ENCODE measurements around the gene TTL.

The TTL gene

GRCh38 chr2:112472547-112473263 lies 9.3 kb upstream of the TTL start:
- TF ChIP-seq CTCF (IDR thresholded peaks at IDR 0.05; ENCODE audit: low read depth, low read length): no peak
- DNase-seq (ENCODE audit: extremely low read depth, low read depth): no peak

DNA sequence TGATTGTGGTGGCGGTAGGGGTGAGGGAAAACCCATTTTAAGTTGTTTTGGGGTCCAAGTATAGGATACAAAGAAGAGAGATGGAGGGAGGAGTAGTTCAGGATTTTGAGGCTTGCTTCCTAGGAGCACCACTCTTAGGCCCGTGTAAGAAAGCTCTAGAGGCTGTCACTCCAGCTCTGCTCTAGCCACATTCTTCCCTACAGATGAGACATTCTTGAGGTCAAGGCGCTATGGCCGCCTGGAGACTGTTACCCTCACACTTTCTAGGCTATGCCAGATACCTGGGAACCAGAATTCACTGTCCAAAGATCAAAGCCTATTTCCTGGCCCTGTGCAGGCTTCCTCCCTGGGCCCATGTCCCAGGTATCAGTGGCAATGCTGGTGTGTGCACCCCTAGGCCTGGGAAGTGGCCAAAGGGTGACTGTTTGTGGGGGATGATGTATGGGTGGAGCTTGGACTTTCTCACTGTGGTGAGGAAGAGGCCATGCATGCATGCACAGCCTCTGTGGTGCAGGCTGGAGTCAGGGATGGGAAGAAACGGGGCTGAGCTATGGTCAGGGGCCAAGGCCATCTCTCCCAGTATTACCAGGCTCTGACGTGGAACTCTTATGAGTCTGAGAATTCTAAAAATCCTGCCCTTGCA lies 7.0 kb upstream of the TTL start:
- DNase-seq (ENCODE audit: extremely low read depth, low read depth): no peak
- no peak for TF ChIP-seq CTCF (IDR thresholded peaks at IDR 0.05; ENCODE audit: low read depth, low read length)

- TF ChIP-seq CTCF (IDR thresholded peaks at IDR 0.05; ENCODE audit: low read depth, low read length): no peak
These were observed 5.5 kb upstream of the TTL start for GRCh38 chr2:112476434-112476833.

GRCh38 chr2:112480530-112481049 lies 1.4 kb upstream of the TTL start:
- TF ChIP-seq CTCF (IDR thresholded peaks at IDR 0.05; ENCODE audit: low read depth, low read length): no peak
- DNase-seq (ENCODE audit: extremely low read depth, low read depth): no peak

More at GRCh38 chr2:112476434-112476833, 5.5 kb upstream of the TTL start:
- DNase-seq (ENCODE audit: extremely low read depth, low read depth): no peak

- DNase-seq (ENCODE audit: extremely low read depth, low read depth): peak; percentile 51
- peak; percentile 93 for TF ChIP-seq CTCF (IDR thresholded peaks at IDR 0.05; ENCODE audit: low read depth, low read length)
These were observed 867 bp upstream of the TTL start for GRCh38 chr2:112481050-112481527.

GRCh38 chr2:112482309-112483041 lies 519 bp downstream of the TTL start:
- TF ChIP-seq CTCF (IDR thresholded peaks at IDR 0.05; ENCODE audit: low read depth, low read length): no peak
- DNase-seq (ENCODE audit: extremely low read depth, low read depth): no peak

Data from AG09319 (cell line).